DMS79 treated with DMSO at 0.1 percent for 48 hours (cell line): ENCODE measurements around the gene CAB39L.

Source experiments
- DNase-seq: peaks from one replicate; lab custom pipeline; 2025; lab: John Stamatoyannopoulos, UW

The CAB39L gene

GRCh38 chr13:49399801-49400472, 43.9 kb downstream of the CAB39L start:
- no peak for DNase-seq

GRCh38 chr13:49395878-49396380, 47.9 kb downstream of the CAB39L start:
- DNase-seq: no peak

GRCh38 chr13:49395451-49395865, 48.4 kb downstream of the CAB39L start:
- DNase-seq: no peak

- no peak for DNase-seq
These were observed 55.7 kb downstream of the CAB39L start for GRCh38 chr13:49388091-49388635.

- DNase-seq: no peak
These were observed 57.2 kb downstream of the CAB39L start for GRCh38 chr13:49386664-49387063.

GRCh38 chr13:49376121-49376520, 67.7 kb downstream of the CAB39L start:
- no peak for DNase-seq

- peak; percentile 35 for DNase-seq
These were observed 69.1 kb downstream of the CAB39L start for GRCh38 chr13:49374585-49375290.

- no peak for DNase-seq
These were observed 70.1 kb downstream of the CAB39L start for GRCh38 chr13:49373716-49374115.

GRCh38 chr13:49371943-49372613, 71.8 kb downstream of the CAB39L start:
- peak; percentile 89 for DNase-seq

GRCh38 chr13:49370371-49370770, 73.5 kb downstream of the CAB39L start:
- peak; percentile 2 for DNase-seq

- no peak for DNase-seq
These were observed 74.0 kb downstream of the CAB39L start for GRCh38 chr13:49369866-49370265.

- no peak for DNase-seq
These were observed 75.2 kb downstream of the CAB39L start for GRCh38 chr13:49368688-49369087.

GRCh38 chr13:49367640-49368422, 76.0 kb downstream of the CAB39L start:
- DNase-seq: no peak

- DNase-seq: no peak
These were observed 77.0 kb downstream of the CAB39L start for GRCh38 chr13:49366841-49367240.

GRCh38 chr13:49357694-49358093, 86.2 kb downstream of the CAB39L start:
- DNase-seq: no peak

- no peak for DNase-seq
These were observed 87.6 kb downstream of the CAB39L start for GRCh38 chr13:49356223-49356622.

- no peak for DNase-seq
These were observed 89.1 kb downstream of the CAB39L start for GRCh38 chr13:49354719-49355118.

- no peak for DNase-seq
These were observed 90.0 kb downstream of the CAB39L start for GRCh38 chr13:49353908-49354307.

GRCh38 chr13:49351871-49352270, 92.0 kb downstream of the CAB39L start:
- no peak for DNase-seq

- no peak for DNase-seq
These were observed 95.1 kb downstream of the CAB39L start for GRCh38 chr13:49348751-49349150.

- DNase-seq: no peak
These were observed 96.0 kb downstream of the CAB39L start for GRCh38 chr13:49347650-49348385.
